ENCODE results near the gene PTPRG. TPM values are rescaled to one million over a fixed set of nuclear protein-coding genes. Genes with fewer than 3 reads are reported as not detected.

PTPRG gene
- total and polyA plus RNA-seq, 10 of the 15 experiments (the other 5 are each of a cell fraction or from before 2014, with no cell fraction given): 0.29 to 20.7 (median 1.4) TPM

- in situ Hi-C loops (cut with MboI) (no loop called here), intact Hi-C loops (cut with micrococcal nuclease; ENCODE audit: unreplicated experiment) (no loop called here)
- FAIRE-seq (no peak), ATAC-seq (no peak), DNase-seq (ENCODE audit: low read depth, low spot score) (no peak)
- H3K27ac ChIP-seq (ENCODE audit: control insufficient read depth, insufficient read depth): no peak overlapping the region
- BruUV-seq (replicated peaks): no TSS peak
- H4K20me1 ChIP-seq (ENCODE audit: control insufficient read depth, insufficient read depth): no peaks in the 10 kb centered on the region
- CTCF ChIA-PET: interaction anchor here (0.6 kb wide), 1 partner anchor 82 kb away, joined by 3 read pairs; no protein-coding TSS in a partner anchor
- SMC1A ChIA-PET (ENCODE audit: uncharacterized antibody, unreplicated experiment): interaction anchor here (0.6 to 0.8 kb wide), 2 partner anchors 16 to 256 kb away, joined by 3 to 4 read pairs; no protein-coding TSS in a partner anchor
- no peak overlapping the region for H2AFZ ChIP-seq (ENCODE audit: control insufficient read depth, low read depth, low read length)
- 0% methylated on average over 1 of the region's 1 CpG for WGBS (ENCODE audit: insufficient coverage, insufficient replicate concordance, low lambda C conversion rate, missing lambda C conversion rate)
- H3K36me3 ChIP-seq (ENCODE audit: control insufficient read depth in 2 of 2, insufficient read depth in 2 of 2, low read length in 1 of 2): no peaks in the 10 kb centered on the region
- H3K4me1 ChIP-seq (ENCODE audit: control insufficient read depth, insufficient read depth, low read length): no peaks in the 10 kb centered on the region
- H3K9ac ChIP-seq (ENCODE audit: control insufficient read depth, insufficient read depth, low read length): no peak overlapping the region
- RAD21 ChIA-PET (ENCODE audit: unreplicated experiment): no interaction called here
- no peak overlapping the region for H3K4me2 ChIP-seq (ENCODE audit: control insufficient read depth, insufficient read depth)
- H3K27me3 ChIP-seq (replicated peaks in 1 of 2; ENCODE audit: control insufficient read depth in 2 of 2, insufficient read depth in 2 of 2, low read length in 1 of 2): no peaks in the 10 kb centered on the region
- POLR2A ChIA-PET: no interaction called here
- TF ChIP-seq EGR1 (IDR thresholded peaks at IDR 0.05; ENCODE audit: borderline replicate concordance in 1 of 2, low read depth in 2 of 2, low read length in 2 of 2): no peak
- no peak for TF ChIP-seq RAD51 (IDR thresholded peaks at IDR 0.05)
- TF ChIP-seq SREBF1 (IDR thresholded peaks at IDR 0.05; ENCODE audit: low read length): no peak
- no peak for TF ChIP-seq EP300 (IDR thresholded peaks at IDR 0.05; ENCODE audit: borderline replicate concordance in 1 of 2, control insufficient read depth in 1 of 2, low read depth in 2 of 2, low read length in 2 of 2)
- no peak for TF ChIP-seq GABPA (IDR thresholded peaks at IDR 0.05; ENCODE audit: low read depth)
- no peak for TF ChIP-seq TCF3 (IDR thresholded peaks at IDR 0.05; ENCODE audit: borderline replicate concordance, insufficient read depth, low read depth, low read length)
- no peak for TF ChIP-seq SUPT20H (IDR thresholded peaks at IDR 0.05; ENCODE audit: borderline replicate concordance, control insufficient read depth, low read depth, low read length)
- TF ChIP-seq GATAD2B (conservative IDR thresholded peaks at IDR 0.05; ENCODE audit: low read depth): no peak
- no peak overlapping the region for H3K4me3 ChIP-seq
- no peaks in the 10 kb centered on the region for H3K79me2 ChIP-seq (ENCODE audit: control insufficient read depth, insufficient read depth, low read length)
- H3K9me3 ChIP-seq (replicated peaks; ENCODE audit: control insufficient read depth, insufficient read depth, low read length): no peaks in the 10 kb centered on the region
Measured at GRCh38 chr3:62114763-62115162, 553.4 kb downstream of the PTPRG start.
